HFF-Myc (cell line): Measurements from ENCODE around the gene OR2L8.

Source experiments
- DNase-seq: peaks from one replicate; pipeline ENCODE4 v3.0.0-alpha.2; 2011; ENCODE audit warnings: low read depth; ENCODE audit errors: extremely low read depth
- H3K4me3 ChIP-seq: replicated peaks from 2 replicates; pipeline ENCODE4 v1.5.1; 2011; ENCODE audit warnings: low read depth, mild to moderate bottlenecking, control low read depth, low read length
- CTCF ChIP-seq: IDR thresholded peaks from 2 replicates; pipeline ENCODE4 v1.5.1; 2012; ENCODE audit warnings: mild to moderate bottlenecking, low read depth, low read length, control low read depth; ENCODE audit errors: missing control alignments

The OR2L8 gene

GRCh38 chr1:247914941-247915662 lies 33.6 kb upstream of the OR2L8 start:
- DNase-seq: no peak
- TF ChIP-seq CTCF: no peak
- H3K4me3 ChIP-seq: no peak overlapping the region

DNA sequence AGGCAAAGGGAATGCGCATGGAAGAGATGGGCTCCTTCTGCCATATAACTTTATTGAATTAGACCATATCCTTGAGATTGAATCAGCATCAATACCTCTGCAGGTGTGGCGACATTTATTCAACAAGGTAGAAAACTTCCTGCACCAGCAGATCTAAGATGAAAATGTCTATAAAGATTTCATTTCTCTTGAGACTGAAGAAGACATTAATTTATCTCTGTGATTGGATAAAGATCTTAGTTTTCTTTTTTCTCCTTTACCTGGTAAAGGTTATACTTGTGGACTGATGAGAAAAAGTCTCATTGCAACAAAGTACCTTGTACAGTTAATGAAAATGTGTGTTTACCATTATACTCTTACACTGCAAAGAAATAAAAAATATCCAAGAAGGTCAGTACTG lies 28.7 kb upstream of the OR2L8 start, which contains the start of gene OR2T8:
Gene OR2T8, plus strand, starts transcription at position 301 of the 400 bp plus-strand sequence. CDS start 766 bp downstream, outside the sequence.
- H3K4me3 ChIP-seq: no peak within 1 kb of the TSS
- DNase-seq: no peak
- no peak for TF ChIP-seq CTCF

GRCh38 chr1:247923941-247924340 lies 24.7 kb upstream of the OR2L8 start:
- no peak overlapping the region for H3K4me3 ChIP-seq
- no peak for DNase-seq
- no peak for TF ChIP-seq CTCF

DNA sequence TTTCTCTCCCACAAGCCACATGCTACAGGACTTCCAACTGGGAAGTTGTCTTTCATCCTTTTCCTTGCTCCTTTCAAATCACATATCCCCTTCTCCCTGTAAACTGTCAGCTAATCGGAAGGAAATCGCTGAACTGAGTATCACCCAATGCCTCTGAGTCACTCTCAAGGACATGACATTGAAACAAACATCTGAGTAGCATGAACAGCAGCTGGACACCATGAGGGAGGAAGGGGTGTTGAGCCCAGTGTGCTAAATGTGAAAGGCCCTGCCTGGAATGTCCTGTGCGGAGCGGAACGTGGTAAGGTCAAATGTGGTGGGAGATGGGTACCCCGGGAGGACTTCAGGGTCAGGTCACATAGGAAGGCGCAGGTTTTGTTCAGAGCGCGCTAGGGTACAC lies 23.8 kb upstream of the OR2L8 start, which contains the start of gene OR2AJ1:
Gene OR2AJ1, plus strand, starts transcription at position 22 of the 400 bp plus-strand sequence. CDS start 8,880 bp downstream, outside the sequence.
- no peak within 1 kb of the TSS for H3K4me3 ChIP-seq
- DNase-seq: no peak
- TF ChIP-seq CTCF: no peak

- DNase-seq: no peak
- no peak for TF ChIP-seq CTCF
- H3K4me3 ChIP-seq: no peak overlapping the region
Observed at GRCh38 chr1:247933989-247934388, 14.7 kb upstream of the OR2L8 start.

GRCh38 chr1:247935781-247936180 lies 12.9 kb upstream of the OR2L8 start:
- no peak overlapping the region for H3K4me3 ChIP-seq
- TF ChIP-seq CTCF: no peak
- DNase-seq: no peak
